ENCODE results near the gene FGF14. TPM values are rescaled to one million over a fixed set of nuclear protein-coding genes. Genes with fewer than 3 reads are reported as not detected.

FGF14 gene
- total and polyA plus RNA-seq, 3 experiments from 2014 or later = not detected

DNA sequence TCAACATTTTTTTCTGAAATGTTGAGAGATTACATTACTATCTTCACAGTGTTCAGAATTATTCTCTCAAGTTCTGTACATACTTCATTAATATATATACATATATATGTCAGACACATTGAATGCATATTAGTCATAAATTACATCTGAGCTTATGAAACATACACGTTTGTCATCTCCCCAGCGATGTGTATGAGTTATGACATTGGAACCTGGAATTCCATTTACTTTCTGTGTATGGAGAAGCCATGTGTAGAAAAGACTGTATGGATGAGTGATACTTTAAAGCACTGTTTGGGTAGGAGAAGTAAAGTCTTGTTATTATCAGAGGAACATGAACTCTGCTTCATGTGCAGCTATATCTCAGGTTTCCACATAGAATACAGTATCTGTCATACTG, 167.2 kb downstream of the FGF14 start:
- H3K9me3 Mint-ChIP-seq = peaks cover 0 to 4% (median 0%) of the 10 kb centered on the region in 5 donors
- H3K4me3 ChIP-seq (ENCODE audit: low read length) = no peak overlapping the region
- H3K27me3 ChIP-seq (ENCODE audit: insufficient read depth, low read length, poor library complexity, severe bottlenecking) = no peaks in the 10 kb centered on the region
- H3K36me3 Mint-ChIP-seq = no peaks in the 10 kb centered on the region
- ChIA-PET POLR2A (no interaction called here), CTCF (no interaction called here)
- H3K36me3 ChIP-seq (ENCODE audit: insufficient read depth, low read length) = no peaks in the 10 kb centered on the region
- H3K4me3 Mint-ChIP-seq = no peak overlapping the region
- no peaks in the 10 kb centered on the region for H3K9me3 ChIP-seq (ENCODE audit: low read length)
- H3K27ac Mint-ChIP-seq = no peak overlapping the region
- no peak for DNase-seq
- no peaks in the 10 kb centered on the region for H3K4me1 Mint-ChIP-seq
- H3K4me1 ChIP-seq (ENCODE audit: insufficient read depth, low read length) = no peaks in the 10 kb centered on the region
- no peak overlapping the region for H3K27ac ChIP-seq (ENCODE audit: low read depth, low read length)
- peaks cover 4 to 11% of the 10 kb centered on the region in 2 donors for H3K27me3 Mint-ChIP-seq

DNA sequence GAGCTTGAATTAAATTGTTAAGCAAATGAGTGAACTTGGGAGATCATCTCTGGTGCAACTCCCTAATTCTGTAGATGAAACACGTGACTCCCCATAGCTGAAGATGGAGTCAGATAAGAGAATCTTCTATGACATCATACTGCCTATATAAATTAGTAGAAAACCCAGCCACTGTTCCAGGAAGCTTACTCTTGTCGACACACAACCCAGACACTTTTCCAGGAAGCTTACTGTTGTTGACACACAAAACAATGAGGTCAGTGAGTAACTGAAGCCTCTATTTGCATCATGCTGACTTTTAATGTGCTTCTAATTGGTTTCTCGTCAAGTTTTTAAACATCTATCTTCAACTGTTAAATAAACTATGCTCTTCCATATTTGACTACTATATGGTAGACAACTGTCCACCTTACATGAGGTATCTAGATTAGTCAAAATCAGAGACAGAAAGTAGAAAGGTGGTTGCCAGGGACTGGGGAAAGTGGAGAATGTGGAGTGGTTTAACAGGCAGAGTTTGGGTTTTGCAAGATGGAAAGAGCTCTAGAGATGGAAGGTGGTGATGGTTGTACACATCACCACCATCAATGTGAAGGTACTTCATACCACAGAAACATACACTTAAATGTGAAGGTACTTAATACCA, 168.2 kb downstream of the FGF14 start:
- no peak overlapping the region for H3K4me3 Mint-ChIP-seq

DNA sequence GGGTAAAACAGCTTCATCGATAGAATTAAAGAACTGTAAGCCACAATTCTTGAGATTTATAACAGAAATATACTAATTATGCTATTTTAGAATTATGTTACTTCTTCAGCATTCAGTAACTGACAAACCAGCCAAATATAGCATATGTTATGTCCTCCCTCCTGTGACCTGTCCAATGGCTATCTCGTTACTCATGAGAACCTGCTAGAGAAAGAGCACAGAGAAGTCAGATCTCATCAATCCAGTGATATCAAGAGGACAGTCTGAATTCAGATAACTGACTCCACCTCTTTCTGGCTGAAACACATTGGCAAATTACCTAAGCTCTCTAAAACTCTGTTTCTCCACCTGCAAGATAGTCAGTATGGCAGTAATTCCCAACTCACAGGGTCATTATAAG, 170.4 kb downstream of the FGF14 start:
- H3K27me3 Mint-ChIP-seq = peaks cover 2 to 11% of the 10 kb centered on the region in 2 donors
- no peak for DNase-seq
- Histone ChIP-seq H3K27ac (ENCODE audit: low read depth, low read length) (no peak overlapping the region), H3K27me3 (ENCODE audit: insufficient read depth, low read length, poor library complexity, severe bottlenecking) (no peaks in the 10 kb centered on the region), H3K36me3 (ENCODE audit: insufficient read depth, low read length) (no peaks in the 10 kb centered on the region), H3K4me3 (ENCODE audit: low read length) (no peak overlapping the region), H3K9me3 (ENCODE audit: low read length) (no peaks in the 10 kb centered on the region), H3K4me1 (ENCODE audit: insufficient read depth, low read length) (no peaks in the 10 kb centered on the region)
- peaks cover 0 to 2% (median 0%) of the 10 kb centered on the region in 5 donors for H3K9me3 Mint-ChIP-seq
- no peaks in the 10 kb centered on the region for H3K4me1 Mint-ChIP-seq
- ChIA-PET POLR2A (no interaction called here), CTCF (no interaction called here)
- no peak overlapping the region for H3K4me3 Mint-ChIP-seq
- H3K27ac Mint-ChIP-seq = no peak overlapping the region
- no peaks in the 10 kb centered on the region for H3K36me3 Mint-ChIP-seq

More for the DNA sequence above, 168.2 kb downstream of the FGF14 start:
- H3K4me1 ChIP-seq (ENCODE audit: insufficient read depth, low read length) = no peaks in the 10 kb centered on the region
- H3K27me3 ChIP-seq (ENCODE audit: insufficient read depth, low read length, poor library complexity, severe bottlenecking) = no peaks in the 10 kb centered on the region
- CTCF ChIA-PET = no interaction called here
- H3K9me3 ChIP-seq (ENCODE audit: low read length) = no peaks in the 10 kb centered on the region
- H3K27ac ChIP-seq (ENCODE audit: low read depth, low read length) = no peak overlapping the region
- Mint-ChIP-seq H3K27ac (no peak overlapping the region), H3K27me3 (peaks cover 4 to 11% of the 10 kb centered on the region in 2 donors), H3K4me1 (no peaks in the 10 kb centered on the region), H3K36me3 (no peaks in the 10 kb centered on the region), H3K9me3 (peaks cover 0 to 6% (median 0%) of the 10 kb centered on the region in 5 donors)
- DNase-seq = no peak
- POLR2A ChIA-PET = no interaction called here
- no peak overlapping the region for H3K4me3 ChIP-seq (ENCODE audit: low read length)
- no peaks in the 10 kb centered on the region for H3K36me3 ChIP-seq (ENCODE audit: insufficient read depth, low read length)

DNA sequence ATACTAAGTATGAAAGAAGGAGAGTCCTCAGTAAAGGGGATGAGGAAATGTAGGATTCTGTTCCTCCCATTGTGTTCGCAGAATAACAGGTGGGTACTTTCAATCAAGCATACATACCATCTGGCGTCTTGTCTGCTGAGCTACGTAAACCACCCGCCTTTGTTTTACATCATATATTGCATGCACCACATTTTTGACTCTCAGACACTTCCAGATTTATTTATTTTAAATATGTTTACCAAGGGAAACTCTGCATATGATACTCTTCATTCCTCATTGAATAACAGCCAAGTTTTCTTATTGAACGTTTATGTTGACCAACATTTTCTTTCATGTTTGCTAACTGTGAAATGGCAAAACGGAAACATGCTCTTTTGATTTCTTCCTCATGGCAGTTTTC, 174.1 kb downstream of the FGF14 start:
- ChIA-PET POLR2A (no interaction called here), CTCF (no interaction called here)
- peaks cover 0 to 2% (median 0%) of the 10 kb centered on the region in 5 donors for H3K9me3 Mint-ChIP-seq
- Histone ChIP-seq H3K36me3 (ENCODE audit: insufficient read depth, low read length) (no peaks in the 10 kb centered on the region), H3K27ac (ENCODE audit: low read depth, low read length) (no peak overlapping the region), H3K9me3 (ENCODE audit: low read length) (no peaks in the 10 kb centered on the region), H3K4me1 (ENCODE audit: insufficient read depth, low read length) (no peaks in the 10 kb centered on the region), H3K27me3 (ENCODE audit: insufficient read depth, low read length, poor library complexity, severe bottlenecking) (no peaks in the 10 kb centered on the region), H3K4me3 (ENCODE audit: low read length) (no peak overlapping the region)
- peaks cover 0 to 7% of the 10 kb centered on the region in 2 donors for H3K27me3 Mint-ChIP-seq
- H3K27ac Mint-ChIP-seq = no peak overlapping the region
- H3K4me3 Mint-ChIP-seq = no peak overlapping the region
- H3K4me1 Mint-ChIP-seq = no peaks in the 10 kb centered on the region
- no peak for DNase-seq
- no peaks in the 10 kb centered on the region for H3K36me3 Mint-ChIP-seq

DNA sequence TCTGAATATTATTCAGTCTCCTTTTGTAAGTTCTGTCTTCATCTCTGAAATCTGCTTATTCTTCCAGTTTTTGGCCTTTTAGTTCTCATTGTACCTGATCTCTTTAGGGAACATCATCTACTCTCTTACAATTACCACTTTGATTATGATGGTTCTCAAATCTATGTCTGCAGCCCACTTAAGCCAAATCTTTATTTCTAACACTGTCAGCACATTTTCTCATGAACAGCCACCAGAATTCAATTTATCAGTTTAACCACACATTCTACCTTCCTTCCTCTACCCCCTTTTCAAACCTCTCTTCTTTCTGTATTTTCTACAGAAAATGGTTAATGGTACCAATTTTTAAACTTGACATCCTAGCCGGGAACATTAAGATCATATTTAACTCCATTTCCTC, 175.3 kb downstream of the FGF14 start:
- H3K4me1 ChIP-seq (ENCODE audit: insufficient read depth, low read length) = no peaks in the 10 kb centered on the region
- peaks cover 0 to 7% of the 10 kb centered on the region in 2 donors for H3K27me3 Mint-ChIP-seq
- no peaks in the 10 kb centered on the region for H3K4me1 Mint-ChIP-seq
- CTCF ChIA-PET = no interaction called here
- POLR2A ChIA-PET = no interaction called here
- H3K27ac ChIP-seq (ENCODE audit: low read depth, low read length) = no peak overlapping the region
- no peak overlapping the region for H3K4me3 Mint-ChIP-seq
- no peak overlapping the region for H3K27ac Mint-ChIP-seq
- no peaks in the 10 kb centered on the region for H3K27me3 ChIP-seq (ENCODE audit: insufficient read depth, low read length, poor library complexity, severe bottlenecking)
- H3K9me3 ChIP-seq (ENCODE audit: low read length) = no peaks in the 10 kb centered on the region
- H3K4me3 ChIP-seq (ENCODE audit: low read length) = no peak overlapping the region
- DNase-seq = no peak
- H3K36me3 Mint-ChIP-seq = no peaks in the 10 kb centered on the region
- peaks cover 0 to 2% (median 0%) of the 10 kb centered on the region in 5 donors for H3K9me3 Mint-ChIP-seq
- no peaks in the 10 kb centered on the region for H3K36me3 ChIP-seq (ENCODE audit: insufficient read depth, low read length)

DNA sequence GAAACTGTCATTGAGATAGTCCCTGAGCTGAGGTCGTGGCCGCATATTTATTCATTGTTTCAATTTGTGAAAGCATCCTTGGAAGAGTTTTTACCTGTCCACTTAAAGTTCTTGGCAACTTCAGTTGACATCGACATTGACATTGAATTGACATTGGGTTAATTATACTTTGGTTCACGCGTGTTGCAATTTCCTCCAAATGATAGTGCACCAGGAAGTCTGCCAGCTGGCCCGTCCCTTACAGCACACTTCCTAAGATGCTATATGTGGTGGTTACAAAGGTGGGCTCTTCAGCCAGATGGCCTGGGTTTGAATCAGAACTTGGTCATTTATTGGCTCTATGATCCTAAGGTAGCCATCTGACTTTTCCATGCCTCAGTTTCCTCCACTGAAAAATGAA, 176.0 kb downstream of the FGF14 start:
- no peak overlapping the region for H3K4me3 Mint-ChIP-seq
- no peak overlapping the region for H3K27ac ChIP-seq (ENCODE audit: low read depth, low read length)
- no peaks in the 10 kb centered on the region for H3K9me3 ChIP-seq (ENCODE audit: low read length)
- H3K27ac Mint-ChIP-seq = no peak overlapping the region
- no peaks in the 10 kb centered on the region for H3K27me3 ChIP-seq (ENCODE audit: insufficient read depth, low read length, poor library complexity, severe bottlenecking)
- no peaks in the 10 kb centered on the region for H3K36me3 Mint-ChIP-seq
- H3K9me3 Mint-ChIP-seq = peaks cover 0 to 2% (median 0%) of the 10 kb centered on the region in 5 donors
- no peak for DNase-seq
- ChIA-PET POLR2A (interaction anchor here (0.5 kb wide), 1 partner anchor 214 kb away, joined by 4 read pairs; no protein-coding TSS in a partner anchor), CTCF (no interaction called here)
- H3K36me3 ChIP-seq (ENCODE audit: insufficient read depth, low read length) = no peaks in the 10 kb centered on the region
- H3K4me3 ChIP-seq (ENCODE audit: low read length) = no peak overlapping the region
- no peaks in the 10 kb centered on the region for H3K4me1 ChIP-seq (ENCODE audit: insufficient read depth, low read length)
- H3K4me1 Mint-ChIP-seq = no peaks in the 10 kb centered on the region
- peaks cover 0 to 7% of the 10 kb centered on the region in 2 donors for H3K27me3 Mint-ChIP-seq

DNA sequence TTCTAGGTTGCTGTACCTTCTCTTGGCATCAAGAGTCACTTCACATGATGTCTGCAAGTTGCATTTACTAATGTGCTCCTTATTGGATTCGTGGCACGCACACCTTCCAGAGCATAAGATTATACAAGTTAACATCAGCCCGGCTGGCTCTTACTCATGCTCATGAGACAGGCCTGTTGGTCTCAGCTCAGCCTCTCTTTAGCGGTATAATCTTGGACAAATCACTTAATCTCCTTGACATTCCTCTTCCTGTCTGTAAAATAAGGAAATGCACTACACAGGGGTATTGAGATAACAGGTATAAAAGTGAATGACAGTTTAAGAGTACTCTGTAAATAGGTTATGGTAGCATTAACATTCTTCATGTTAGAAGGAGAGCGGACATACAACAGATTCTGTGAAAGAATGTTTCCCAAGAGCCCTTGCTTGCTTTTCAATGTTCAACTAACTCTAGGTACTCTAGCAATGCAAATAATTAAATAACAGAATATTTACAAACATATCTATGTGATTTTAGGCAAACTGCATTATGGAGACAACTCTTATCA, 181.1 kb downstream of the FGF14 start:
- H3K4me1 ChIP-seq (ENCODE audit: insufficient read depth, low read length) = no peaks in the 10 kb centered on the region
- Mint-ChIP-seq H3K4me3 (no peak overlapping the region), H3K9me3 (peaks cover 0 to 1% (median 0%) of the 10 kb centered on the region in 5 donors), H3K27ac (no peak overlapping the region), H3K4me1 (no peaks in the 10 kb centered on the region), H3K27me3 (peaks cover 1 to 7% of the 10 kb centered on the region in 2 donors), H3K36me3 (no peaks in the 10 kb centered on the region)
- ChIA-PET POLR2A (no interaction called here), CTCF (no interaction called here)
- no peak overlapping the region for H3K27ac ChIP-seq (ENCODE audit: low read depth, low read length)
- H3K27me3 ChIP-seq (ENCODE audit: insufficient read depth, low read length, poor library complexity, severe bottlenecking) = no peaks in the 10 kb centered on the region
- no peaks in the 10 kb centered on the region for H3K9me3 ChIP-seq (ENCODE audit: low read length)
- no peak for DNase-seq
- H3K4me3 ChIP-seq (ENCODE audit: low read length) = no peak overlapping the region
- no peaks in the 10 kb centered on the region for H3K36me3 ChIP-seq (ENCODE audit: insufficient read depth, low read length)

DNA sequence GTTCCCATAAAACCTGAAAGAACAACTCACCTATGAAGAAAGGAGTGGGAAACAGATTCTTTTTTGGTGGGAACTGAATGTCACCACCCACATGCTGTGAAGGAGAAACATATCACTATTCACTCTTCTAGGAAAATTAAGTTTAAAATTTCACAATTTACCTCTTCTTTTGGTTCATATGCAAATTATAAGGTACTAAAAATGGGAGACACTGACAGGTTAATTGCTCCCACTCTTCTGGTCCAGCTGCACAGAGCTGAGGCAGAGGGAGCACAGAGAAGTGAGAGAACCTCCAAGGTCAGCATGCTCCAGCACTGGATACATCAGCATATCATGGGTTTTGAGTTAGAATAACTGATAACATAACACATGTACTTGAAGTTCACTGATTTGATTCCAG, 186.9 kb downstream of the FGF14 start:
- H3K27me3 ChIP-seq (ENCODE audit: insufficient read depth, low read length, poor library complexity, severe bottlenecking) = no peaks in the 10 kb centered on the region
- POLR2A ChIA-PET = no interaction called here
- peaks cover 2 to 5% of the 10 kb centered on the region in 2 donors for H3K27me3 Mint-ChIP-seq

More for the DNA sequence above, 186.9 kb downstream of the FGF14 start:
- Mint-ChIP-seq H3K27ac (no peak overlapping the region), H3K4me3 (no peak overlapping the region), H3K36me3 (no peaks in the 10 kb centered on the region), H3K9me3 (peaks cover 0 to 4% (median 0%) of the 10 kb centered on the region in 5 donors), H3K4me1 (no peaks in the 10 kb centered on the region)
- Histone ChIP-seq H3K9me3 (ENCODE audit: low read length) (no peaks in the 10 kb centered on the region), H3K4me3 (ENCODE audit: low read length) (no peak overlapping the region), H3K36me3 (ENCODE audit: insufficient read depth, low read length) (no peaks in the 10 kb centered on the region), H3K27ac (ENCODE audit: low read depth, low read length) (no peak overlapping the region), H3K4me1 (ENCODE audit: insufficient read depth, low read length) (no peaks in the 10 kb centered on the region)
- CTCF ChIA-PET = no interaction called here
- DNase-seq = no peak

All from CD8-positive, alpha-beta memory T cell (primary cell).